Colonic mucosa (tissue), 4 donors: Measurements from ENCODE around the gene NDUFC1. TPM values are rescaled to one million over a fixed set of nuclear protein-coding genes. Genes with fewer than 3 reads are reported as not detected.
"Not testable (repeated sequence)": the region's sequence is repeated elsewhere in the genome, so short reads cannot be mapped to it uniquely, and the experiment has no call there.

Experiments used
- DNase-seq: peaks from one replicate; pipeline ENCODE4 v3.0.0-alpha.2; 2020
- H3K27ac ChIP-seq: fragments of 200-600 bp; one replicate; pipeline ENCODE4 v1.8.0; 2021
- H3K27me3 ChIP-seq: fragments of 200-600 bp; one replicate; pipeline ENCODE4 v1.8.0; 2021
- H3K36me3 ChIP-seq: fragments of 200-600 bp; one replicate; pipeline ENCODE4 v1.8.0; 2021
- H3K4me1 ChIP-seq: fragments of 200-600 bp; one replicate; pipeline ENCODE4 v1.8.0; 2021; ENCODE audit warnings: mild to moderate bottlenecking
- H3K4me3 ChIP-seq: fragments of 200-600 bp; one replicate; pipeline ENCODE4 v1.8.0; 2021
- H3K9ac ChIP-seq, 2 donors: one replicate each; pipeline ENCODE4 v1.7.0; 2013; ENCODE audit warnings: control low read depth in 2 of 2, low read depth in 2 of 2, low read length in 2 of 2
- H3K9me3 ChIP-seq: fragments of 200-600 bp; one replicate; pipeline ENCODE4 v1.8.0; 2021
- CTCF ChIP-seq: fragments of 200-600 bp; IDR thresholded peaks from one replicate; pipeline ENCODE4 v1.8.0; 2022; ENCODE audit warnings: antibody characterized with exemption, mild to moderate bottlenecking
- intact Hi-C: fragments of 100-400 bp; cut with DNase I; formaldehyde crosslinking; loops from one replicate; pipeline ENCODE4 v1.14.1; 2022
- total RNA-seq, 2 donors: library from RNA; stranded (reverse); fragmentation: NEBNext Ultra II Directional in 1 of 2; extraction: Animal tissue kit (Norgen Biotek cat#: 25700) in 1 of 2; gene quantifications; one replicate each; pipeline ENCODE4 v1.2.1, GENCODE V29; 2021
- donor health status: healthy.
- donor health status: DM: no; HTN: no; CAD: no.
- donor health status: DM: no; HTN: no; CAD: no.

NDUFC1 gene
- total RNA-seq, 2 donors from 2014 or later, result 82.1 to 89.9 TPM

- intact Hi-C loops, result no loop called here
- Histone ChIP-seq H3K9ac (no peak overlapping the region), H3K9me3 (no peaks in the 10 kb centered on the region), H3K4me3 (no peak overlapping the region), H3K4me1 (no peaks in the 10 kb centered on the region), H3K27ac (no peak overlapping the region), H3K27me3 (no peaks in the 10 kb centered on the region), H3K36me3 (no peaks in the 10 kb centered on the region)
- no peak for TF ChIP-seq CTCF
- no peak for DNase-seq
Observed at GRCh38 chr4:139329665-139330200, 27.5 kb upstream of the NDUFC1 start.

- no peaks in the 10 kb centered on the region for H3K9me3 ChIP-seq
- intact Hi-C loops, result no loop called here
- peaks cover 3% of the 10 kb centered on the region for H3K4me1 ChIP-seq
- no peak for DNase-seq
- H3K27ac ChIP-seq, result no peak overlapping the region
- no peak for TF ChIP-seq CTCF
- H3K4me3 ChIP-seq, result no peak overlapping the region
- H3K27me3 ChIP-seq, result no peaks in the 10 kb centered on the region
- H3K36me3 ChIP-seq, result no peaks in the 10 kb centered on the region
- no peak overlapping the region for H3K9ac ChIP-seq
Observed at GRCh38 chr4:139324620-139325019, 22.3 kb upstream of the NDUFC1 start.

- H3K9ac ChIP-seq, H3K9me3 ChIP-seq, intact Hi-C loops, DNase-seq, H3K36me3 ChIP-seq, H3K27ac ChIP-seq, H3K4me1 ChIP-seq, H3K4me3 ChIP-seq, H3K27me3 ChIP-seq: not testable (repeated sequence)
Observed at GRCh38 chr4:139322541-139322940, 20.3 kb upstream of the NDUFC1 start.

- H3K27me3 ChIP-seq, H3K4me3 ChIP-seq, H3K27ac ChIP-seq, H3K4me1 ChIP-seq, DNase-seq, H3K9me3 ChIP-seq, H3K36me3 ChIP-seq, H3K9ac ChIP-seq, intact Hi-C loops: not testable (repeated sequence)
Observed at GRCh38 chr4:139322070-139322469, 19.8 kb upstream of the NDUFC1 start.

GRCh38 chr4:139319571-139319970, 17.3 kb upstream of the NDUFC1 start:
- intact Hi-C loops, result no loop called here
- Histone ChIP-seq H3K4me3 (no peak overlapping the region), H3K36me3 (no peaks in the 10 kb centered on the region), H3K9me3 (no peaks in the 10 kb centered on the region), H3K27ac (no peak overlapping the region), H3K27me3 (no peaks in the 10 kb centered on the region), H3K4me1 (peaks cover 3% of the 10 kb centered on the region), H3K9ac (no peak overlapping the region)
- TF ChIP-seq CTCF, result no peak
- no peak for DNase-seq

GRCh38 chr4:139317635-139318034, 15.4 kb upstream of the NDUFC1 start:
- DNase-seq, result no peak

More at GRCh38 chr4:139317635-139318034, 15.4 kb upstream of the NDUFC1 start:
- Histone ChIP-seq H3K36me3 (no peaks in the 10 kb centered on the region), H3K27me3 (no peaks in the 10 kb centered on the region), H3K4me3 (no peak overlapping the region), H3K9ac (no peak overlapping the region), H3K27ac (no peak overlapping the region), H3K9me3 (no peaks in the 10 kb centered on the region), H3K4me1 (peaks cover 3% of the 10 kb centered on the region)
- TF ChIP-seq CTCF, result no peak
- intact Hi-C loops, result no loop called here
